WTC11 (cell line): Measurements from ENCODE around the gene DRP2. TPM values are rescaled to one million over a fixed set of nuclear protein-coding genes. Genes with fewer than 3 reads are reported as not detected.

Experiments
- ATAC-seq: fragments of 200-7000 bp; cut with Tn5 transposase; 2 replicates; pipeline ENCODE4 v1.10.0; 2021; ENCODE audit warnings: mild to moderate bottlenecking, moderate library complexity
- CTCF ChIA-PET: fragments of 300-600 bp; sonication (Branson Sonifier 250); formaldehyde crosslinking; loops from one replicate; lab custom pipeline; 2021; ENCODE audit warnings: antibody characterized with exemption; lab: Charles Lee
- POLR2A ChIA-PET: fragments of 350-600 bp; sonication (Branson Sonifier 250); formaldehyde crosslinking; loops from one replicate; lab custom pipeline; 2021; ENCODE audit warnings: antibody characterized with exemption; lab: Charles Lee
- DNase-seq: peaks from one replicate; pipeline ENCODE4 v3.0.0; 2021; ENCODE audit warnings: low spot score
- H3K27ac Mint-ChIP-seq: 2 replicates; pipeline ENCODE4 v1.8.0; 2021; ENCODE audit warnings: mixed read lengths
- H3K27me3 Mint-ChIP-seq: 2 replicates; pipeline ENCODE4 v1.8.0; 2021; ENCODE audit warnings: low read depth, mild to moderate bottlenecking, moderate library complexity, mixed read lengths
- H3K36me3 Mint-ChIP-seq: 2 replicates; pipeline ENCODE4 v1.8.0; 2021; ENCODE audit warnings: mixed read lengths
- H3K4me1 Mint-ChIP-seq: 2 replicates; pipeline ENCODE4 v1.8.0; 2022; ENCODE audit warnings: mixed read lengths
- H3K4me3 Mint-ChIP-seq: 2 replicates; pipeline ENCODE4 v1.8.0; 2021; ENCODE audit warnings: mild to moderate bottlenecking, moderate library complexity, mixed read lengths
- H3K9me3 Mint-ChIP-seq: 2 replicates; pipeline ENCODE4 v1.8.0; 2021; ENCODE audit warnings: mixed read lengths
- CDX4 ChIP-seq: fragments of 250-450 bp; sonication (Bioruptor Pico); IDR thresholded peaks from 2 replicates; pipeline ENCODE4 v1.9.0; 2021; ENCODE audit warnings: moderate library complexity, mild to moderate bottlenecking, inconsistent platforms, borderline replicate concordance
- CREM ChIP-seq: sonication (generic); formaldehyde crosslinking; IDR thresholded peaks from 2 replicates; pipeline ENCODE4 v1.8.1; 2022; ENCODE audit warnings: mild to moderate bottlenecking, missing genetic modification reagents, moderate library complexity
- E2F5 ChIP-seq: sonication (generic); formaldehyde crosslinking; IDR thresholded peaks from 2 replicates; pipeline ENCODE4 v1.8.1; 2022; ENCODE audit warnings: mild to moderate bottlenecking, moderate library complexity, missing genetic modification reagents
- ELF4 ChIP-seq: sonication (generic); formaldehyde crosslinking; IDR thresholded peaks from 2 replicates; pipeline ENCODE4 v1.8.1; 2022; ENCODE audit warnings: low read depth, mild to moderate bottlenecking, moderate library complexity, missing genetic modification reagents
- EMX1 ChIP-seq: fragments of 250-450 bp; sonication (Bioruptor Pico); IDR thresholded peaks from 2 replicates; pipeline ENCODE4 v1.8.0; 2021; ENCODE audit warnings: mild to moderate bottlenecking
- GRHL2 ChIP-seq: fragments of 250-450 bp; sonication (Bioruptor Pico); IDR thresholded peaks from 2 replicates; pipeline ENCODE4 v1.8.0; 2022; ENCODE audit warnings: mild to moderate bottlenecking, moderate library complexity; ENCODE audit not compliant: insufficient replicate concordance, severe bottlenecking
- IRF1 ChIP-seq: sonication (generic); formaldehyde crosslinking; IDR thresholded peaks from 2 replicates; pipeline ENCODE4 v1.8.0; 2023; ENCODE audit warnings: missing genetic modification reagents
- NFYB ChIP-seq: sonication (generic); formaldehyde crosslinking; conservative IDR thresholded peaks from 2 replicates; pipeline ENCODE4 v1.8.0; 2022; ENCODE audit warnings: low read depth, missing genetic modification reagents
- PREB ChIP-seq: sonication (generic); formaldehyde crosslinking; IDR thresholded peaks from 2 replicates; pipeline ENCODE4 v1.8.1; 2022; ENCODE audit warnings: mild to moderate bottlenecking, missing genetic modification reagents, moderate library complexity, borderline replicate concordance
- RORB ChIP-seq: fragments of 250-450 bp; sonication (Bioruptor Pico); IDR thresholded peaks from 2 replicates; pipeline ENCODE4 v1.9.0; 2021; ENCODE audit warnings: mild to moderate bottlenecking
- SMAD4 ChIP-seq: sonication (generic); formaldehyde crosslinking; IDR thresholded peaks from 2 replicates; pipeline ENCODE4 v1.8.0; 2022; ENCODE audit warnings: mild to moderate bottlenecking, missing genetic modification reagents
- SOX15 ChIP-seq: fragments of 250-450 bp; sonication (Bioruptor Pico); IDR thresholded peaks from 2 replicates; pipeline ENCODE4 v1.9.0; 2021; ENCODE audit warnings: mild to moderate bottlenecking
- TEAD1 ChIP-seq: sonication (generic); formaldehyde crosslinking; IDR thresholded peaks from 2 replicates; pipeline ENCODE4 v1.8.0; 2022; ENCODE audit warnings: mild to moderate bottlenecking, missing genetic modification reagents
- USF1 ChIP-seq: sonication (generic); formaldehyde crosslinking; IDR thresholded peaks from 2 replicates; pipeline ENCODE4 v1.8.0; 2022; ENCODE audit warnings: mild to moderate bottlenecking, missing genetic modification reagents
- ZNF219 ChIP-seq: sonication (generic); formaldehyde crosslinking; IDR thresholded peaks from 2 replicates; pipeline ENCODE4 v1.8.0; 2023; ENCODE audit warnings: missing genetic modification reagents, mild to moderate bottlenecking, borderline replicate concordance
- ZNF416 ChIP-seq: fragments of 250-450 bp; sonication (Bioruptor Pico); IDR thresholded peaks from 2 replicates; pipeline ENCODE4 v1.9.0; 2021; ENCODE audit warnings: mild to moderate bottlenecking, inconsistent platforms
- ZNF671 ChIP-seq: fragments of 250-450 bp; sonication (Bioruptor Pico); IDR thresholded peaks from 2 replicates; pipeline ENCODE4 v1.8.0; 2021; ENCODE audit warnings: mild to moderate bottlenecking
- total RNA-seq: library from RNA; stranded (reverse); gene quantifications from 3 replicates; pipeline ENCODE4 v1.2.3, GENCODE V29; 2021
- TF ChIP-seq, protein P1 (sequence below): fragments of 250-450 bp; sonication (Bioruptor Pico); IDR thresholded peaks from 2 replicates; pipeline ENCODE4 v1.8.0; 2021; ENCODE audit warnings: mild to moderate bottlenecking
- TF ChIP-seq, protein P2 (sequence below): sonication (generic); formaldehyde crosslinking; IDR thresholded peaks from 2 replicates; pipeline ENCODE4 v1.8.1; 2023; ENCODE audit warnings: mild to moderate bottlenecking, missing genetic modification reagents, borderline replicate concordance

DRP2 gene
- total RNA-seq, 1 experiment from 2014 or later, result 0.52 TPM

GRCh38 chrX:101252634-101253033 is 33.0 kb downstream of the DRP2 start:
- no peaks in the 10 kb centered on the region for H3K27me3 Mint-ChIP-seq
- H3K4me1 Mint-ChIP-seq, result 0 out of 2 replicates have a peak, but pooled peaks cover 2% of the 10 kb centered on the region
- H3K36me3 Mint-ChIP-seq, result no peaks in the 10 kb centered on the region
- no peak overlapping the region for H3K4me3 Mint-ChIP-seq
- no peak overlapping the region for H3K27ac Mint-ChIP-seq
- CTCF ChIA-PET, result no interaction called here
- TF ChIP-seq SOX15, result no peak
- TF ChIP-seq CREM, result no peak
- TF ChIP-seq IRF1 (CRISPR knock-in tag), result no peak
- TF ChIP-seq E2F5, result no peak
- no peak for TF ChIP-seq ELF4 (CRISPR knock-in tag)
- TF ChIP-seq PREB (CRISPR knock-in tag), result no peak
- TF ChIP-seq, all 79 proteins: peak for 0
- POLR2A ChIA-PET, result no interaction called here
- ATAC-seq (no peak), DNase-seq (no peak)
- no peaks in the 10 kb centered on the region for H3K9me3 Mint-ChIP-seq

- CTCF ChIA-PET, result no interaction called here
Measured at GRCh38 chrX:101257448-101258258, 38.1 kb downstream of the DRP2 start.

More at GRCh38 chrX:101257448-101258258, 38.1 kb downstream of the DRP2 start:
- TF ChIP-seq GRHL2 (CRISPR knock-in tag) (no peak), IRF1 (CRISPR knock-in tag) (no peak), SMAD4 (CRISPR knock-in tag) (no peak), NFYB (CRISPR knock-in tag) (no peak), CDX4 (no peak), EMX1 (CRISPR knock-in tag) (no peak), PREB (CRISPR knock-in tag) (no peak), RORB (CRISPR knock-in tag) (no peak), USF1 (no peak), ZNF219 (no peak), ZNF671 (CRISPR knock-in tag) (no peak), CREM (no peak), TEAD1 (no peak), ZNF416 (CRISPR knock-in tag) (no peak)
- TF ChIP-seq, protein P1, sequence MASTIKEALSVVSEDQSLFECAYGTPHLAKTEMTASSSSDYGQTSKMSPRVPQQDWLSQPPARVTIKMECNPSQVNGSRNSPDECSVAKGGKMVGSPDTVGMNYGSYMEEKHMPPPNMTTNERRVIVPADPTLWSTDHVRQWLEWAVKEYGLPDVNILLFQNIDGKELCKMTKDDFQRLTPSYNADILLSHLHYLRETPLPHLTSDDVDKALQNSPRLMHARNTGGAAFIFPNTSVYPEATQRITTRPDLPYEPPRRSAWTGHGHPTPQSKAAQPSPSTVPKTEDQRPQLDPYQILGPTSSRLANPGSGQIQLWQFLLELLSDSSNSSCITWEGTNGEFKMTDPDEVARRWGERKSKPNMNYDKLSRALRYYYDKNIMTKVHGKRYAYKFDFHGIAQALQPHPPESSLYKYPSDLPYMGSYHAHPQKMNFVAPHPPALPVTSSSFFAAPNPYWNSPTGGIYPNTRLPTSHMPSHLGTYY, result no peak
- TF ChIP-seq, protein P2, sequence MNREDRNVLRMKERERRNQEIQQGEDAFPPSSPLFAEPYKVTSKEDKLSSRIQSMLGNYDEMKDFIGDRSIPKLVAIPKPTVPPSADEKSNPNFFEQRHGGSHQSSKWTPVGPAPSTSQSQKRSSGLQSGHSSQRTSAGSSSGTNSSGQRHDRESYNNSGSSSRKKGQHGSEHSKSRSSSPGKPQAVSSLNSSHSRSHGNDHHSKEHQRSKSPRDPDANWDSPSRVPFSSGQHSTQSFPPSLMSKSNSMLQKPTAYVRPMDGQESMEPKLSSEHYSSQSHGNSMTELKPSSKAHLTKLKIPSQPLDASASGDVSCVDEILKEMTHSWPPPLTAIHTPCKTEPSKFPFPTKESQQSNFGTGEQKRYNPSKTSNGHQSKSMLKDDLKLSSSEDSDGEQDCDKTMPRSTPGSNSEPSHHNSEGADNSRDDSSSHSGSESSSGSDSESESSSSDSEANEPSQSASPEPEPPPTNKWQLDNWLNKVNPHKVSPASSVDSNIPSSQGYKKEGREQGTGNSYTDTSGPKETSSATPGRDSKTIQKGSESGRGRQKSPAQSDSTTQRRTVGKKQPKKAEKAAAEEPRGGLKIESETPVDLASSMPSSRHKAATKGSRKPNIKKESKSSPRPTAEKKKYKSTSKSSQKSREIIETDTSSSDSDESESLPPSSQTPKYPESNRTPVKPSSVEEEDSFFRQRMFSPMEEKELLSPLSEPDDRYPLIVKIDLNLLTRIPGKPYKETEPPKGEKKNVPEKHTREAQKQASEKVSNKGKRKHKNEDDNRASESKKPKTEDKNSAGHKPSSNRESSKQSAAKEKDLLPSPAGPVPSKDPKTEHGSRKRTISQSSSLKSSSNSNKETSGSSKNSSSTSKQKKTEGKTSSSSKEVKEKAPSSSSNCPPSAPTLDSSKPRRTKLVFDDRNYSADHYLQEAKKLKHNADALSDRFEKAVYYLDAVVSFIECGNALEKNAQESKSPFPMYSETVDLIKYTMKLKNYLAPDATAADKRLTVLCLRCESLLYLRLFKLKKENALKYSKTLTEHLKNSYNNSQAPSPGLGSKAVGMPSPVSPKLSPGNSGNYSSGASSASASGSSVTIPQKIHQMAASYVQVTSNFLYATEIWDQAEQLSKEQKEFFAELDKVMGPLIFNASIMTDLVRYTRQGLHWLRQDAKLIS (CRISPR knock-in tag), result no peak
- peaks cover 7% of the 10 kb centered on the region; the same call in 1 of the 2 replicates for H3K4me1 Mint-ChIP-seq
- ATAC-seq, result no peak
- no peaks in the 10 kb centered on the region for H3K36me3 Mint-ChIP-seq
- H3K27me3 Mint-ChIP-seq, result no peaks in the 10 kb centered on the region; the same call in 1 of the 2 replicates
- H3K4me3 Mint-ChIP-seq, result no peak overlapping the region
- H3K27ac Mint-ChIP-seq, result no peak overlapping the region
- DNase-seq, result no peak
- POLR2A ChIA-PET, result no interaction called here
- H3K9me3 Mint-ChIP-seq, result no peaks in the 10 kb centered on the region
